ENCODE measurements around the gene PRRG2.
A peak's percentile ranks its signal among the peaks of the same experiment; 100 is the strongest.

PRRG2 gene

DNA sequence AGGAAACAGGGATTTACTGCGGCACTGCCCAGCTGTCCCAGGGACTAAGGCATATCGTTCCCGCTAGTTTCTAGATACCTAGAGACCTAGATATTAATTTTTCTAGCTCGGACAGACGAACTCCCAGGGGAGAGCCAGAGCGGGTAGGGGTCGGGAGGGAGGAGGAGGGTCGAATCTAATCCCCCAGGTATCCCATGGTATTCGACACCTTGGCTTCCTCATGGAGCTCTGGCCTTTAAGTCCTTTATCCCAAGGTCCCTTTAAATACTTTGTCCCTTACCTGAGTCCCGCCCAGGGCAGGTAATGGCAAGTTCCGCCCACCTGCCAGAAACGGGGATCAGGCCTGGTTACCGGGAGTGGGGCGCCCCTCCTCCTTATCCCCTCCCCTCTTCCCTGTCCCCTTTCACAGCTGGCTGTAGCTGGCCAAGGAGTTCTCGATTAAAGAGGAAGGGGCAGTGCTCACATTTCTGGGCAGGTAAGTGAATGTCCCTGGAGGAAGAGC, at the start of gene PRRG2:
TSS of gene PRRG2 (plus strand) at position 310 of the 502 bp plus-strand sequence. CDS start 1,904 bp downstream, outside the sequence.
- intact Hi-C loops (cut with DNase I), result no loop called here
- DNase-seq, result no peak

- intact Hi-C loops (cut with DNase I), result no loop called here
- peak in 9 of 10 donors; percentile 65 to 95 (median 70) for DNase-seq
These were observed 47.3 kb upstream of the PRRG2 start for GRCh38 chr19:49533551-49534488.

DNA sequence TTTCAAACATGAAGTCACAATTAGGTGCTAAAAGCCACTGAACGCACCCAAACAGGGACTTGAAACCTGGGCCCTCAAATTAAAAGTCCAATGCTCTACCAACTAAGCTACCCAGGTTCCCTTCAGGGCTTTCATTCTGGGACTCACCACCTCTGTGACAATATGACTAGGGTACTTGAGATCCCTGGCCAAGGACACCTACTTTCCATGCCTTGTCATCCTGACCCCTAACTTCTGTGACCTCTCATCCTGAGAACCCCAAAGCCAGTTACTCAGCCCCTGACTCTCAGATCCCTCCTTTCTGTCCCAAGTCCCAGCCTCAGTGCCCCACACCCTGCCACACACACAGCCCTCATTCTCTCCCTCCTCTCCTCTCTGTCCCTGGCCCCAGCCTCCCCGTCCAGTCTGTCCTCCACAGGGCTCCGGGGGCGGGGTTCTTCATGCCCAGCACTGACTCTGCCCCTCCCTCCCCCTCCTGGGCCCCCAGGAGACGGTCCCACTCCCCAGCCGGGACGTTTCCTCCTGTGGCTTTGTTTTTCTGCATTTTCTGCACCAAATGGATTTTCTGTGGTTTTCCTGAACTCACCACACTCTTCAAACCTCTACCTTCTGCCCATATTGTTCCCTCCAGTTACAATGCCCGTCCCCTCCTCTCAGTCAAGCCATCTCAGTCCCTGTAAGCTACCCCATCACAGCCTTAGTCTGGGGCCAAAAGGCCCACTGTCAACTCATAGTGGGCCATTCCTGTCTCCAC, 46.3 kb upstream of the PRRG2 start:
- intact Hi-C loops (cut with DNase I), result no loop called here
- no peak for DNase-seq

DNA sequence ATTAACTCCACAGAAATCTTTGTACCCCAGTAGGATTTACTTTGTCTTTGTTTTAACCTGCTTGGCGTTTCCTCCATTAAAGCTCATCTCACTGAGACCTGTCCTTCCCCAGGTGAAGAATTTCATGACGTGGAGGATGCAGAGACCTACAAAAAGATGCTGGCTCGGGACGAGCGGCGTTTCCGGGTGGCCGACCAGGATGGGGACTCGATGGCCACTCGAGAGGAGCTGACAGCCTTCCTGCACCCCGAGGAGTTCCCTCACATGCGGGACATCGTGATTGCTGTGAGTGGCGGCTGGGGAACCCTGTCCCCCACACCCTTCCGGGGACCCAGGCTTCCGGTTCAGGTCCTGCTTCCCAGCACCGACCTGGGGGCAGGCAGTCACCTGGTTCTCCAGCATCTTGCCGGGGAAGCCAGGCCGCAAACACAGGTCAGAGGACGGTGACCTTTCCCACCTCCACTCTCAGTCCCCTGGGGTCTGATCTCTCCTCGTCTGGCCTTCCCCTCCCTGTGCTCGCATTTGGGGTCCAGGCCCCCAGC, 44.1 kb upstream of the PRRG2 start:
- DNase-seq, result no peak
- intact Hi-C loops (cut with DNase I), result no loop called here

GRCh38 chr19:49538643-49539042, 42.5 kb upstream of the PRRG2 start:
- intact Hi-C loops (cut with DNase I), result no loop called here
- DNase-seq, result no peak

DNA sequence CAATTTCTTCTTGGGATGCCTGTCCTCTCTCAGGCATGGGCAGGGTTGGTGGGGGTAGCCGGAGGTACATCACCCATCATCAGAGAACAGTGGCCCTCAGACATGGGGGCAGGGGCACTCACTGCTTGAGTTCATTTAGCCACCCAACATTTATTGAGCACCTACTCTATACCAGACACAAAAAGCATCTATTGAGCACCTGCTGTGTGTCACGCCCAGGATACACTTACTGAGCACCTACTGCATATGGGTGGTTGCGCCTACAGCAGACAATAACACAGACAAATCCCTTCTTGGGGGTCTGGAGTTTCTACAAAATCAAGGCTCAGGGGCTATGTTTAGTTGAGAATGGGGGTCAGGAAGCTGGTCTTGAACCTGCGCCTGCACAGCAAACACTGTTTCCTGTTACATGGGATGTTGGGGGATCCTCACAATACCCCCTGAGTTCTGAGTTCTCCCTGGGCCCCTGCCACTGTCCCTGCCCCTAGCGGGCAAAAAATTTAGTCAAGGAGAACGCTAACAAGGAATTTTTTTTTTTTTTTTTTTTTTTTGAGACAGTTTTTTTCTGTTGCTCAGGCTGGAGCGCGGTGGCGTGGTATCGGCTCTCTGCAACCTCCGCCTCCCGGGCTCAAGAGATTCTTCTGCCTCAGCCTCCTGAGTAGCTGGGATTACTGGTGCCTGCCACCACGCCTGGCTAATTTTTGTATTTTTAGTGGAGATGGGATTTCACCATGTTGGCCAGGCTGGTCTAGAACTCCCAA, 41.7 kb upstream of the PRRG2 start:
- intact Hi-C loops (cut with DNase I), result no loop called here

GRCh38 chr19:49541914-49542313, 39.2 kb upstream of the PRRG2 start:
- DNase-seq, result no peak
- intact Hi-C loops (cut with DNase I), result no loop called here

More for the DNA sequence above, 41.7 kb upstream of the PRRG2 start:
- DNase-seq, result no peak

- intact Hi-C loops (cut with DNase I), result no loop called here
- no peak for DNase-seq
These were observed 38.7 kb upstream of the PRRG2 start for GRCh38 chr19:49542446-49542845.

DNA sequence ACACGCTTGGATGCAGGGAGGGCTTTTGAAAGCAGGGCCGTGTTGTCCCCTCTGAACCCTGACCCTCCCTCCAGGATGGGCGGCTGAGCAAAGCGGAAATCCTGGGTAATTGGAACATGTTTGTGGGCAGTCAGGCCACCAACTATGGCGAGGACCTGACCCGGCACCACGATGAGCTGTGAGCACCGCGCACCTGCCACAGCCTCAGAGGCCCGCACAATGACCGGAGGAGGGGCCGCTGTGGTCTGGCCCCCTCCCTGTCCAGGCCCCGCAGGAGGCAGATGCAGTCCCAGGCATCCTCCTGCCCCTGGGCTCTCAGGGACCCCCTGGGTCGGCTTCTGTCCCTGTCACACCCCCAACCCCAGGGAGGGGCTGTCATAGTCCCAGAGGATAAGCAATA, 38.1 kb upstream of the PRRG2 start:
- intact Hi-C loops (cut with DNase I), result no loop called here
- no peak for DNase-seq

DNA sequence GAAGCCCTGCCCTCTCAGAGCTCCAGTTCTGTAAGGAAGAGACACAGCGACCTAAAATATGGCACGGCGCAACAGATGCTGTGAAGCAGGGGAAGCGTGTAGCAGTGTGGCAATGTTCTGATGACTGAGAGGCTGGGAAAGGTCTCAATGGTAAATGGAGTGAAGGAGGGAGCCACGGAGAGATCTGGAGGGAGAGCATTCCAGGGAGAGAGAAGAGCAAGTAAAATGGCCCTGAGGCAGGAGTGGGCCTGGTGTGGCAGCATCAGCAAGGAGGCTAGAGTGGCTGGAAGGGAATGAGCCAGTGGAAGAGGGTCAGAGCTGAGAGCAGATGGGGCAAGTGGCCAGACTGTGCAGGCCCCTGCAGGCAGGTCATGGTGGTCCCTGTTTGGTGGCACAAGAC, 37.0 kb upstream of the PRRG2 start:
- DNase-seq, result no peak

GRCh38 chr19:49546825-49547565, 34.1 kb upstream of the PRRG2 start:
- peak in 4 of 10 donors; percentile 46 to 70 (median 64) for DNase-seq
- intact Hi-C loops (cut with DNase I), result loop anchor here (1.0 to 2.0 kb wide), 3 partner anchors 44 to 155 kb away; partner anchors contain the start of gene FLT3LG

More for the DNA sequence above, 37.0 kb upstream of the PRRG2 start:
- intact Hi-C loops (cut with DNase I), result no loop called here

GRCh38 chr19:49549045-49549444, 32.1 kb upstream of the PRRG2 start:
- intact Hi-C loops (cut with DNase I), result no loop called here
- DNase-seq, result no peak

DNA sequence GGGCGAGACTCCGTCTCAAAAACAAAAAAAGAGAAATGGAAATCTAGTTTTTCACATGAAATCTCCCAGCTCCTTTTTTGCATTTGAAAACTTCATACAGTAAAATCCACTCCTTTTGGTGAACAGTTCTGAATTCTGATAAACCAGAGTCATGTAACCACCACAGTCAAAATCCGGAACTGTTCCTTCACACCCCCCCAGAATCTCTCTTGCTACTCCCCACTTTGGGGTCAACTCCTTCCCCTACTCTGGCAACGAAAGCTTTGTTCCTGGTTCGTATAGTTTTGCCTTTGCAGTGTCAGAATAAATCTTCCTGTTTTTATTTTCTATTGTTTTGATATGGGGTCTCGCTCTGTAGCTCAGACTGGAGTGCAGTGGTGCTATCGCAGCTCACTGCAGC, 29.6 kb upstream of the PRRG2 start:
- intact Hi-C loops (cut with DNase I), result no loop called here
- DNase-seq, result no peak

GRCh38 chr19:49552749-49553148, 28.4 kb upstream of the PRRG2 start:
- intact Hi-C loops (cut with DNase I), result no loop called here
- no peak for DNase-seq

GRCh38 chr19:49553451-49554271, 27.5 kb upstream of the PRRG2 start:
- no peak for DNase-seq
- intact Hi-C loops (cut with DNase I), result no loop called here

GRCh38 chr19:49554701-49555181, 26.4 kb upstream of the PRRG2 start:
- intact Hi-C loops (cut with DNase I), result no loop called here
- DNase-seq, result peak in 1 of 10 donors; percentile 63

DNA sequence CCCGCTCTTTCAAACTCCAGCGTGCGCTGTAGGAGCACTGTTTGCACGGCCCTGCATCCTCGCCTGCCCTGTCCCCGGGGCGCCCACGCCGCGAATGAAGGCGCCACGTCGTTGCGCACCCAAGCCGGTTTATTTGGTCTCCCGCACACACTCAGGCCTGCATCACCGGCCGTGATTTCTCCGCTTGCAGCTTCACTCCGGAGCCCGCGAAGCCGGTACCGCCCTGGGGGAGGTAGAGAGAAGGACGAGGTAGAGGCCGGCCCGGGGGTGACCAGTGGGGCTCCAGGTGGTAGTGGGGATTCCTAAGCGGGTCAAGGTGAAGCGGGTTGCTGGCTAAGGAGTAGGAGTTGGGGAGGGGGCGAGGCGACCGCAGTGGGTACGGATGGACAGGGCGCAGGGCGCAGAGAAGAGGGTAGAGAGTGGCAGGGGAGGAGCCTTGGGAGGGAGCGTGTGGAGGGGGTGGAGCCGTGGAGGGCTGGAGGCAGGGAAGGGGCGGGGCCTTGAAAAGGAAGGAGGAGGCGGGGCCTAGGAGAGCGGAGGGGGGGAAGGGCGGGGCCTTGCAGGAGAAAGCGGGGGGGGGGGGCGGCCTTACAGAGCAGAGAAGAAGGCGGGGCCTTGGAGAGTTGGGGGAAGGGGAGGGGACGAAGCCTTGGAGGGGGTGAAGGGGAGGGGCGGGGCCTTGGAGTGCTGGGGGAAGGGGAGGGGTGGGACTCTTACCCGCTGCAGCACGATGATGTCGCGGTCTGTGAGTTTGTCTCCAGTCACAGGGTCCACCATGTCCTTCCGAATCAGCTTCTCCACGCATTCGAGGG, 25.3 kb upstream of the PRRG2 start:
- intact Hi-C loops (cut with DNase I), result no loop called here
- peak in 1 of 10 donors; percentile 67 for DNase-seq

All from posterior cingulate gyrus (tissue), 11 donors.